SK-N-SH treated with all-trans-retinoic acid at 6 μM for 48 hours (cell line): Measurements from ENCODE around the gene TMEM167A.

Experiments
- ARNTL ChIP-seq: fragments of 450-650 bp; formaldehyde crosslinking; IDR thresholded peaks from 2 replicates; pipeline ENCODE4 v1.5.0; 2020; ENCODE audit warnings: low read depth, mild to moderate bottlenecking, moderate library complexity, borderline replicate concordance
- ESRRG ChIP-seq: fragments of 250-450 bp; sonication (Bioruptor Pico); IDR thresholded peaks from 2 replicates; pipeline ENCODE4 v1.6.1; 2021; ENCODE audit warnings: mild to moderate bottlenecking
- TCF4 ChIP-seq: fragments of 250-450 bp; sonication (Bioruptor Pico); IDR thresholded peaks from 2 replicates; pipeline ENCODE4 v1.8.0; 2021; ENCODE audit warnings: mild to moderate bottlenecking, moderate library complexity, borderline replicate concordance
- TF ChIP-seq, protein P1 (sequence below): fragments of 250-450 bp; sonication (Bioruptor Pico); IDR thresholded peaks from 2 replicates; pipeline ENCODE4 v1.8.0; 2020; ENCODE audit warnings: mild to moderate bottlenecking, moderate library complexity, borderline replicate concordance

DNA sequence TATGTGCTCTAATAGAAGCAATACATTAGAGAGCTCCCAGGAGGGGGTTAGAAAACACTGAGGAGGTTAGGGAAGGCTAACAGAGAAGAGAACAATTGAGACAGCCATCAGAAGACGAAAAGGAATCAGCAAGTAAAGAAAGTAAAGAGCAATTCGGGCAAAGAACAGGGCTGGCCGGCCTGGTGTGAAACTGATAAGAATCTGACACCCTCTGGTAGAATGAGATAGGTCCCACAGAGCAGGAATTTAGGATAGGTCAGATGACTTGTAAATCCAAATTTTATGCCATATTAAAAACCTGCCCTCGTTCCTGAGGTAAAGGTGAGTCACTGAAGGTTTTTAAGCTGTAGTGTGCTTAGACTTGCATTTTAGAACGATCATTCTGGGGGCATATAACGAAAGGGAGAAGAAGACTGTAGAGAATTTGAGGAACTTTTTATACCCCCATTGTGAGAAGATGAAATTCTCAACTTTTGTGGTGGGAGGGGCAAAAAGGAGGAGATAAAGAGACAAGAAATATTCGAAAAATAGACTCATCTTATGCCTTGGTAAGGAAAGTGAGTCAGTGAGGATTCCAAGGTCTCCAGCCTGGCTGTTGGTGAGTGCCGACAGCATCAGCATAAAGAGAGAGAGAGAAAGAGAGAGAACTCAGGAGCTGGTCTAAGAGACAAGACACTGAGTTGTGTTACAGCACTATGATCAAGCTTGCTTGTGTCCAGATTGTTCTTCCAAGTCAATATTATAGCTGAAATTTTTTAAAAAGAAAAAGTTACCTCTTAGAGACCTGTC lies 51.3 kb downstream of the TMEM167A start:
- TF ChIP-seq TCF4 (CRISPR knock-in tag) (no peak), ESRRG (no peak), ARNTL (CRISPR knock-in tag) (no peak)
- TF ChIP-seq, protein P1, sequence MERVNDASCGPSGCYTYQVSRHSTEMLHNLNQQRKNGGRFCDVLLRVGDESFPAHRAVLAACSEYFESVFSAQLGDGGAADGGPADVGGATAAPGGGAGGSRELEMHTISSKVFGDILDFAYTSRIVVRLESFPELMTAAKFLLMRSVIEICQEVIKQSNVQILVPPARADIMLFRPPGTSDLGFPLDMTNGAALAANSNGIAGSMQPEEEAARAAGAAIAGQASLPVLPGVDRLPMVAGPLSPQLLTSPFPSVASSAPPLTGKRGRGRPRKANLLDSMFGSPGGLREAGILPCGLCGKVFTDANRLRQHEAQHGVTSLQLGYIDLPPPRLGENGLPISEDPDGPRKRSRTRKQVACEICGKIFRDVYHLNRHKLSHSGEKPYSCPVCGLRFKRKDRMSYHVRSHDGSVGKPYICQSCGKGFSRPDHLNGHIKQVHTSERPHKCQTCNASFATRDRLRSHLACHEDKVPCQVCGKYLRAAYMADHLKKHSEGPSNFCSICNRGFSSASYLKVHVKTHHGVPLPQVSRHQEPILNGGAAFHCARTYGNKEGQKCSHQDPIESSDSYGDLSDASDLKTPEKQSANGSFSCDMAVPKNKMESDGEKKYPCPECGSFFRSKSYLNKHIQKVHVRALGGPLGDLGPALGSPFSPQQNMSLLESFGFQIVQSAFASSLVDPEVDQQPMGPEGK (CRISPR knock-in tag): no peak
